GM21367 (cell line): ENCODE data around the gene DNPH1.

Source experiments
- ATAC-seq: cut with Tn5 transposase; IDR thresholded peaks from one replicate; pipeline ENCODE4 v1.9.1; 2021; ENCODE audit not compliant: unreplicated experiment

The DNPH1 gene

GRCh38 chr6:43185391-43185985 is 43.8 kb downstream of the DNPH1 start:
- no peak for ATAC-seq

- ATAC-seq = no peak
Measured at GRCh38 chr6:43184268-43184985, 44.9 kb downstream of the DNPH1 start.

- no peak for ATAC-seq
Measured at GRCh38 chr6:43183441-43183840, 45.8 kb downstream of the DNPH1 start.

- ATAC-seq = peak; percentile 77
Measured at GRCh38 chr6:43181942-43182860, 47.1 kb downstream of the DNPH1 start, which contains the start of gene CUL9. Gene CUL9 (plus strand): TSS chr6:43182196. CDS start chr6:43184311, 2,115 bp downstream.

- ATAC-seq = no peak
Measured at GRCh38 chr6:43181621-43181941, 47.7 kb downstream of the DNPH1 start.

GRCh38 chr6:43180985-43181384 is 48.3 kb downstream of the DNPH1 start:
- no peak for ATAC-seq

- ATAC-seq = no peak
Measured at GRCh38 chr6:43180058-43180457, 49.2 kb downstream of the DNPH1 start.

GRCh38 chr6:43178951-43179830 is 50.1 kb downstream of the DNPH1 start:
- ATAC-seq = no peak

GRCh38 chr6:43178150-43178549 is 51.1 kb downstream of the DNPH1 start:
- no peak for ATAC-seq

- ATAC-seq = no peak
Measured at GRCh38 chr6:43176423-43176786, 52.9 kb downstream of the DNPH1 start.

- ATAC-seq = no peak
Measured at GRCh38 chr6:43175676-43176422, 53.4 kb downstream of the DNPH1 start.
